ENCODE results near the gene GRID2.

GRCh38 chr4:93199492-93199891, 895.7 kb downstream of the GRID2 start:
- TF ChIP-seq ARNTL (CRISPR knock-in tag; IDR thresholded peaks at IDR 0.05; ENCODE audit: borderline replicate concordance, low read depth), result no peak
- no peak for TF ChIP-seq SNAI2 (CRISPR knock-in tag; IDR thresholded peaks at IDR 0.05)
- no peak for TF ChIP-seq PATZ1 (CRISPR knock-in tag; IDR thresholded peaks at IDR 0.05; ENCODE audit: borderline replicate concordance)
- no peak for TF ChIP-seq ZC3H10 (CRISPR knock-in tag; IDR thresholded peaks at IDR 0.05)
- no peak for TF ChIP-seq TSHZ2 (CRISPR knock-in tag; IDR thresholded peaks at IDR 0.05)
- no peak for TF ChIP-seq CREB5 (CRISPR knock-in tag; IDR thresholded peaks at IDR 0.05; ENCODE audit: low read depth)
- no peak for TF ChIP-seq ZFP3 (CRISPR knock-in tag; IDR thresholded peaks at IDR 0.05)
- TF ChIP-seq CSDC2 (CRISPR knock-in tag; IDR thresholded peaks at IDR 0.05), result no peak
- TF ChIP-seq GLIS3 (CRISPR knock-in tag; IDR thresholded peaks at IDR 0.05), result no peak

Measured in SK-N-SH treated with all-trans-retinoic acid at 6 μM for 48 hours (cell line).